GM10248 (cell line): ENCODE data around the gene KIAA1958.

ENCODE experiments used
- CTCF ChIA-PET: fragments of 300-600 bp; sonication (Branson Sonifier 250); formaldehyde crosslinking; extraction: SDS; loops from one replicate; lab custom pipeline; 2021; ENCODE audit warnings: antibody characterized with exemption; lab: Yijun Ruan, JAX
- POLR2A ChIA-PET: fragments of 350-650 bp; sonication (Branson Sonifier 250); formaldehyde crosslinking; extraction: SDS; loops from one replicate; lab custom pipeline; 2020; ENCODE audit warnings: antibody characterized with exemption; lab: Yijun Ruan, JAX
- DNase-seq: peaks from one replicate; pipeline ENCODE4 v3.0.0; 2012; ENCODE audit errors: extremely low spot score
- CTCF ChIP-seq: IDR thresholded peaks from 2 replicates; pipeline ENCODE4 v1.5.1; 2012; ENCODE audit warnings: mild to moderate bottlenecking, low read depth; ENCODE audit errors: extremely low read depth, missing control alignments, control extremely low read depth

KIAA1958 gene

GRCh38 chr9:112516769-112517168 is 30.1 kb downstream of the KIAA1958 start:
- ChIA-PET CTCF (interaction anchor here (0.7 kb wide), 1 partner anchor 27 kb away, joined by 3 read pairs; no protein-coding TSS in a partner anchor), POLR2A (no interaction called here)
- DNase-seq: no peak
- TF ChIP-seq CTCF: no peak

- ChIA-PET POLR2A (no interaction called here), CTCF (interaction anchor here (0.9 to 1.7 kb wide), 3 partner anchors 8 to 15 kb away, joined by 3 to 4 read pairs (median 3); no protein-coding TSS in a partner anchor)
- no peak for DNase-seq
- no peak for TF ChIP-seq CTCF
These were observed 33.4 kb downstream of the KIAA1958 start for GRCh38 chr9:112520069-112520468.

GRCh38 chr9:112520656-112521055 is 34.0 kb downstream of the KIAA1958 start:
- ChIA-PET POLR2A (no interaction called here), CTCF (interaction anchor here (0.9 to 1.3 kb wide), 2 partner anchors 9 to 14 kb away, joined by 3 to 4 read pairs; no protein-coding TSS in a partner anchor)
- no peak for TF ChIP-seq CTCF
- DNase-seq: no peak

GRCh38 chr9:112526973-112527372 is 40.3 kb downstream of the KIAA1958 start:
- DNase-seq: no peak
- TF ChIP-seq CTCF: no peak
- CTCF ChIA-PET: interaction anchor here (1.1 kb wide), 1 partner anchor 17 kb away, joined by 3 read pairs; no protein-coding TSS in a partner anchor
- POLR2A ChIA-PET: no interaction called here

- DNase-seq: no peak
- CTCF ChIA-PET: no interaction called here
- TF ChIP-seq CTCF: no peak
- POLR2A ChIA-PET: no interaction called here
These were observed 41.3 kb downstream of the KIAA1958 start for GRCh38 chr9:112527959-112528358.

- ChIA-PET POLR2A (no interaction called here), CTCF (no interaction called here)
- DNase-seq: no peak
- no peak for TF ChIP-seq CTCF
These were observed 42.7 kb downstream of the KIAA1958 start for GRCh38 chr9:112529316-112529715.
